Lower lobe of right lung (tissue), 2 donors: Measurements from ENCODE around the gene TMEM204. TPM values are rescaled to one million over a fixed set of nuclear protein-coding genes. Genes with fewer than 3 reads are reported as not detected.

Experiments
- ATAC-seq, 2 donors: fragments of 200-7000 bp; cut with Tn5 transposase; one replicate each; pipeline ENCODE4 v1.9.1; 2020 to 2022; ENCODE audit warnings: mild to moderate bottlenecking in 2 of 2, moderate library complexity in 2 of 2
- DNase-seq: peaks from one replicate; pipeline ENCODE4 v3.0.0-alpha.2; 2020
- H3K27ac ChIP-seq: fragments of 200-600 bp; one replicate; pipeline ENCODE4 v1.8.0; 2022
- H3K27me3 ChIP-seq: fragments of 200-600 bp; one replicate; pipeline ENCODE4 v1.8.0; 2022; ENCODE audit warnings: low read depth
- H3K36me3 ChIP-seq: fragments of 200-600 bp; one replicate; pipeline ENCODE4 v1.8.0; 2022; ENCODE audit warnings: mild to moderate bottlenecking
- H3K4me1 ChIP-seq: fragments of 200-600 bp; one replicate; pipeline ENCODE4 v1.8.0; 2022
- H3K4me3 ChIP-seq: fragments of 200-600 bp; one replicate; pipeline ENCODE4 v1.8.0; 2022; ENCODE audit warnings: mild to moderate bottlenecking
- H3K9me3 ChIP-seq: fragments of 200-600 bp; one replicate; pipeline ENCODE4 v1.8.0; 2022
- intact Hi-C: fragments of 100-400 bp; cut with DNase I; formaldehyde crosslinking; loops from one replicate; pipeline ENCODE4 v1.11.0; 2022
- total RNA-seq: library from RNA; stranded (reverse); fragmentation: NEBNext Ultra II Directional; extraction: Animal tissue kit (Norgen Biotek cat#: 25700); gene quantifications from one replicate; pipeline ENCODE4 v1.2.1, GENCODE V29; 2021
- TF ChIP-seq, protein P1 (sequence below): fragments of 200-600 bp; IDR thresholded peaks from one replicate; pipeline ENCODE4 v1.8.0; 2022; ENCODE audit warnings: antibody characterized with exemption, mild to moderate bottlenecking
- donor health status: DM: no; HTN: yes; CAD: no; lungs with severe emphysema.

TMEM204 gene
- total RNA-seq, 1 donor from 2014 or later = 63.1 TPM

DNA sequence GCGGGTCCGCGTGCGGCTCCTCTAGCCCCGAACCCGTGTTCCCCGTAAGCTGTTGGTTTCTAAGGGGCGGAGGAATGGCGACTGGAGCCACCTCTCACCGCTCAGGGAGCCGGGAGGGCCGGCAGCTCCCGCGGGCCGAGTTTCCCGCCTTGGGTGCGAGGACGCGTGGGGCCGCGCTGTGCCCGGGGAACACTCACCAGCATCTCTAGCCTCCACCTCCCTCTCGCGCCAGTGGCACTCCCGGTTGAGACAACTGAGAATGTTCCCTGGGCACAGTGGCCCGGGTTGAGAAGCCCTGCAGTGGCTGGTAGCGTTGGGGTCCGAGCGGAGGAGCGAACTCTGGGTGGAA, 39.7 kb upstream of the TMEM204 start:
- DNase-seq = no peak
- Histone ChIP-seq H3K36me3 (peaks cover 37% of the 10 kb centered on the region), H3K27me3 (no peaks in the 10 kb centered on the region), H3K4me3 (peak overlapping the region; percentile 86), H3K9me3 (no peaks in the 10 kb centered on the region), H3K27ac (peak overlapping the region; percentile 84), H3K4me1 (peaks cover 21% of the 10 kb centered on the region)
- TF ChIP-seq, protein P1, sequence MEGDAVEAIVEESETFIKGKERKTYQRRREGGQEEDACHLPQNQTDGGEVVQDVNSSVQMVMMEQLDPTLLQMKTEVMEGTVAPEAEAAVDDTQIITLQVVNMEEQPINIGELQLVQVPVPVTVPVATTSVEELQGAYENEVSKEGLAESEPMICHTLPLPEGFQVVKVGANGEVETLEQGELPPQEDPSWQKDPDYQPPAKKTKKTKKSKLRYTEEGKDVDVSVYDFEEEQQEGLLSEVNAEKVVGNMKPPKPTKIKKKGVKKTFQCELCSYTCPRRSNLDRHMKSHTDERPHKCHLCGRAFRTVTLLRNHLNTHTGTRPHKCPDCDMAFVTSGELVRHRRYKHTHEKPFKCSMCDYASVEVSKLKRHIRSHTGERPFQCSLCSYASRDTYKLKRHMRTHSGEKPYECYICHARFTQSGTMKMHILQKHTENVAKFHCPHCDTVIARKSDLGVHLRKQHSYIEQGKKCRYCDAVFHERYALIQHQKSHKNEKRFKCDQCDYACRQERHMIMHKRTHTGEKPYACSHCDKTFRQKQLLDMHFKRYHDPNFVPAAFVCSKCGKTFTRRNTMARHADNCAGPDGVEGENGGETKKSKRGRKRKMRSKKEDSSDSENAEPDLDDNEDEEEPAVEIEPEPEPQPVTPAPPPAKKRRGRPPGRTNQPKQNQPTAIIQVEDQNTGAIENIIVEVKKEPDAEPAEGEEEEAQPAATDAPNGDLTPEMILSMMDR = no peak
- peak; percentile 31 to 40 for ATAC-seq
- intact Hi-C loops = no loop called here

DNA sequence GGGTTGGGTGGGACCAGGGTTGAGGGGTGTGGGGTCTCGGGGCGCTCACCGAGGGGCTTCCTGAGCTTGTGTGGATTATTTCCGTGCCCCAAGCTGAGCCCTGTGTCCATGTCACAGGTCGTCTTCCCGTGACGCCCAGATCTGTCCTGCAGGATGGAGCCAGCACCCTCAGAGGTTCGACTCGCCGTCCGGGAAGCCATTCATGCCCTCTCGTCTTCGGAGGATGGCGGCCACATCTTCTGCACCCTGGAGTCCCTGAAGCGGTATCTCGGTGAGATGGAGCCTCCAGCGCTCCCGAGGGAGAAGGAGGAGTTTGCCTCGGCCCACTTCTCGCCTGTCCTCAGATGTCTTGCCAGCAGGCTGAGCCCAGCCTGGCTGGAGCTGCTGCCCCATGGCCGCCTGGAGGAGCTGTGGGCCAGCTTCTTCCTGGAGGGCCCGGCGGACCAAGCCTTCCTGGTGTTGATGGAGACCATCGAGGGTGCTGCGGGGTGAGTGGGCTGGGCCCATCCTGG, 39.3 kb upstream of the TMEM204 start:
- Histone ChIP-seq H3K4me1 (peaks cover 21% of the 10 kb centered on the region), H3K9me3 (no peaks in the 10 kb centered on the region), H3K36me3 (peaks cover 41% of the 10 kb centered on the region), H3K27ac (no peak overlapping the region), H3K4me3 (peak overlapping the region; percentile 86), H3K27me3 (no peaks in the 10 kb centered on the region)
- TF ChIP-seq, protein P1 = peak; percentile 59
- ATAC-seq (peak in 1 of 2 donors; percentile 21), DNase-seq (peak; percentile 58)
- intact Hi-C loops = no loop called here

DNA sequence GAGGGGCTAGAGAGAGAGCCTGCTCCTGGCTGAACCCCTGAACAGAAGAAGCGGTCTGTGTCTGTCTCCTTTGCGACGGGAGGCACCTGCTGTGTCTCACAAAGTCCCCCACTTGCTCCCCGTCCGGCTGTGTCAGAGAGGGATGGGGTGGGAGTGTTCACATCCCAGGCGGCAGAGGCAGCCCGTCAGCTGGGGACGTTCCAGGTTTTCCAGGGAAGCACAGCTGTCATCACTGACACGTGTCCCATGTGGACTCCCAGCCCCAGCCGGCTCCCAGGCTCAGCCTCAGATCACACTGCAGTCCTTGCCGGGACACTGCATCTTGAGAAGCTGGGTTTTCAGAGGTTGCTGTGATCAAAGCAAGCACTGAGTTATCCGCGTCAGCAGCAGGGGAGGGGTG, 38.8 kb upstream of the TMEM204 start:
- TF ChIP-seq, protein P1 = no peak
- Histone ChIP-seq H3K9me3 (no peaks in the 10 kb centered on the region), H3K4me1 (peaks cover 21% of the 10 kb centered on the region), H3K27me3 (no peaks in the 10 kb centered on the region), H3K4me3 (peak overlapping the region; percentile 86), H3K36me3 (peaks cover 47% of the 10 kb centered on the region), H3K27ac (no peak overlapping the region)
- ATAC-seq = no peak
- peak; percentile 37 for DNase-seq
- intact Hi-C loops = no loop called here

DNA sequence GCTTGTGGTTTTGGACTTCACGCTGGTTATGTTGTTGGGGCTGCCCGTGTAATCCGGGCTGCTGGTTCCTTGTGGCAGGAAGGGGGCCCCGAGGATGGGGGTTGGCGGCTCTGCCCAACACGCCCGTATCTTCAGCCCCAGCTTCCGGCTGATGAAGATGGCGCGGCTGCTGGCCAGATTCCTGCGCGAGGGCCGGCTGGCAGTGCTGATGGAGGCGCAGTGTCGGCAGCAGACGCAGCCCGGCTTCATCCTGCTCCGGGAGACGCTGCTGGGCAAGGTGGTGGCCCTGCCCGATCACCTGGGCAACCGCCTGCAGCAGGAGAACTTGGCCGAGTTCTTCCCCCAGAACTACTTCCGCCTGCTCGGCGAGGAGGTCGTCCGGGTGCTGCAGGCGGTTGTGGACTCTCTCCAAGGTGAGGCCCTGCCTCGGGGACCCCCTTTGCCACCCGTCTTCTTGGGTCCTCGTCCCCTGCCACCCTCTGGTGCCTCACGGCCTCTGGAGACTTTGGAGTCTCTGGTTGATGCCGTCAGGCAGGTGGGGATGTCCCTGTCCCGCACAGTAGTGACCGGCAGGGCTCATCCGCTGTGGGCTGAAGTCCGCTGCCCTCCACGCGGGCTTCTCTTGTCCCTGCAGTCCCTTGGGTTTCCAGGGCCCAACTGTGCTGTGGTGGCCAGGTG, 38.1 kb upstream of the TMEM204 start:
- TF ChIP-seq, protein P1 = no peak
- ATAC-seq (no peak), DNase-seq (peak; percentile 45)
- no peaks in the 10 kb centered on the region for H3K9me3 ChIP-seq
- H3K4me3 ChIP-seq = no peak overlapping the region
- no peaks in the 10 kb centered on the region for H3K27me3 ChIP-seq
- no peak overlapping the region for H3K27ac ChIP-seq
- H3K4me1 ChIP-seq = peaks cover 21% of the 10 kb centered on the region
- intact Hi-C loops = no loop called here
- H3K36me3 ChIP-seq = peaks cover 53% of the 10 kb centered on the region

DNA sequence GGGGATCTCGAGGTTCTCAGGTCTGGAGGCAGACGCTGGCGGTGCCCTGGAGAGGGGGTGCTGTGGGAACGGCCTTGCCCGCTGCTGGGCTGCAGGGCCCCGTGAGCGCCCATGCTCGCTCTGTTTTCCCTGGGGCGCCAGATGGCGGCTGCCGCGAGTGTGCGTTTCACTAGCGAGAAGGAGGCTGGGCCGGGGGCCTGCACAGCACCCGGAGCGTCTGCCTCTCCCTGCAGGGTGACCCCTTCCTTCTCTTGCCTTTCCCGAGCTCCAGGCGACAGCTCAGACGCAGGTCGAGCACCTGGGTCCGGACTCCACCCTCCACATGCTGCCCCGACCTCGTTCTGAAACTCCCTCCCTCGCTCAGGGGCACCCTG, 37.6 kb upstream of the TMEM204 start:
- DNase-seq = peak; percentile 37
- no peak overlapping the region for H3K4me3 ChIP-seq
- no peaks in the 10 kb centered on the region for H3K9me3 ChIP-seq
- H3K36me3 ChIP-seq = peaks cover 58% of the 10 kb centered on the region
- peaks cover 21% of the 10 kb centered on the region for H3K4me1 ChIP-seq
- no peak overlapping the region for H3K27ac ChIP-seq
- no peak for ATAC-seq
- TF ChIP-seq, protein P1 = no peak
- intact Hi-C loops = no loop called here
- H3K27me3 ChIP-seq = no peaks in the 10 kb centered on the region
